OCI-LY7 (cell line): Measurements from ENCODE around the gene MAL. TPM values are rescaled to one million over a fixed set of nuclear protein-coding genes. Genes with fewer than 3 reads are reported as not detected.

Experiments used
- BruUV-seq: library from RNA; stranded (reverse); fragments of 400-500 nt; replicated peaks from 2 replicates; lab custom pipeline; 2021; lab: Mats Ljungman, UMichigan
- CTCF ChIA-PET: fragments of 300-600 bp; sonication (Branson Sonifier 250); formaldehyde crosslinking; loops from one replicate; lab custom pipeline; 2022; ENCODE audit warnings: antibody characterized with exemption; ENCODE audit not compliant: unreplicated experiment; lab: Charles Lee
- POLR2A ChIA-PET: fragments of 300-600 bp; sonication (Branson Sonifier 250); formaldehyde crosslinking; loops from one replicate; lab custom pipeline; 2022; ENCODE audit warnings: antibody characterized with exemption; lab: Charles Lee
- DNase-seq: peaks from one replicate; pipeline ENCODE4 v3.0.0-alpha.2; 2015; ENCODE audit warnings: low spot score
- H2AFZ ChIP-seq: fragments of 200-600 bp; sonication (generic), shearing (Covaris generic); 2 replicates; pipeline ENCODE4 v1.6.1; 2014; ENCODE audit warnings: mild to moderate bottlenecking, antibody characterized with exemption, low read length, moderate library complexity
- H3K27ac ChIP-seq: fragments of 200-600 bp; sonication (generic); 2 replicates; pipeline ENCODE4 v1.5.1; 2014; ENCODE audit warnings: mixed run types, low read depth, mild to moderate bottlenecking, moderate library complexity, low read length, inconsistent platforms; ENCODE audit not compliant: poor library complexity, severe bottlenecking
- H3K36me3 ChIP-seq: fragments of 200-600 bp; sonication (generic); 2 replicates; pipeline ENCODE4 v1.6.1; 2014; ENCODE audit warnings: mild to moderate bottlenecking, antibody characterized with exemption, low read length, moderate library complexity, mixed read lengths; ENCODE audit not compliant: insufficient read depth
- H3K4me1 ChIP-seq: fragments of 200-600 bp; sonication (generic); 2 replicates; pipeline ENCODE4 v1.5.1; 2014; ENCODE audit warnings: mild to moderate bottlenecking, low read length; ENCODE audit not compliant: insufficient read depth, poor library complexity, severe bottlenecking
- H3K4me2 ChIP-seq: fragments of 200-600 bp; sonication (generic); 2 replicates; pipeline ENCODE4 v1.6.1; 2014; ENCODE audit warnings: mild to moderate bottlenecking, low read length
- H3K4me3 ChIP-seq: fragments of 200-600 bp; sonication (generic); 2 replicates; pipeline ENCODE4 v1.5.1; 2014; ENCODE audit warnings: mild to moderate bottlenecking, low read depth, low read length; ENCODE audit not compliant: poor library complexity, severe bottlenecking
- H3K79me2 ChIP-seq: fragments of 200-600 bp; sonication (generic); 2 replicates; pipeline ENCODE4 v1.6.1; 2016; ENCODE audit warnings: low read depth, mild to moderate bottlenecking, low read length, moderate library complexity, mixed read lengths; ENCODE audit not compliant: insufficient read depth
- H3K9me2 ChIP-seq: fragments of 200-600 bp; sonication (generic); 2 replicates; pipeline ENCODE4 v1.6.1; 2016; ENCODE audit warnings: mild to moderate bottlenecking, low read length, mixed read lengths; ENCODE audit not compliant: insufficient read depth
- H3K9me3 ChIP-seq: fragments of 200-600 bp; sonication (generic); 2 replicates; pipeline ENCODE4 v1.6.1; 2014; ENCODE audit warnings: mild to moderate bottlenecking, mixed run types, low read length, mixed read lengths
- H4K20me1 ChIP-seq: fragments of 200-600 bp; sonication (generic); 2 replicates; pipeline ENCODE4 v1.6.1; 2014; ENCODE audit warnings: mild to moderate bottlenecking, antibody characterized with exemption, low read length, moderate library complexity, mixed read lengths; ENCODE audit not compliant: insufficient read depth
- EZH2phosphoT487 ChIP-seq: fragments of 200-600 bp; sonication (generic); IDR thresholded peaks from 2 replicates; pipeline ENCODE4 v1.6.1; 2018; ENCODE audit warnings: low read depth, borderline replicate concordance, mild to moderate bottlenecking, mixed run types, antibody characterized with exemption, low read length, moderate library complexity, mixed read lengths
- intact Hi-C: fragments of 100-400 bp; cut with micrococcal nuclease; formaldehyde crosslinking; loops from one replicate; pipeline ENCODE4 v1.10.0; 2022; ENCODE audit not compliant: unreplicated experiment
- small RNA-seq: library from RNA; depleted of rRNA; stranded (forward); fragments of <200 nt; gene quantifications from one replicate; pipeline ENCODE3, GENCODE V24; 2014
- total RNA-seq, 2 experiments: library from RNA; depleted of rRNA in 1 of 2; stranded (reverse); fragments of >200 nt in 1 of 2; shearing (Covaris generic) in 1 of 2; gene quantifications; 2 replicates each; pipeline ENCODE4 v1.2.3, GENCODE V29; 2014 to 2022
- TF ChIP-seq, protein P1 (sequence below): fragments of 200-600 bp; sonication (generic); conservative IDR thresholded peaks from 2 replicates; pipeline ENCODE4 v1.5.1; 2014; ENCODE audit warnings: mild to moderate bottlenecking, antibody characterized with exemption, low read length, moderate library complexity, mixed read lengths

Gene MAL
- total RNA-seq, 2 experiments from 2014 or later: not detected

DNA sequence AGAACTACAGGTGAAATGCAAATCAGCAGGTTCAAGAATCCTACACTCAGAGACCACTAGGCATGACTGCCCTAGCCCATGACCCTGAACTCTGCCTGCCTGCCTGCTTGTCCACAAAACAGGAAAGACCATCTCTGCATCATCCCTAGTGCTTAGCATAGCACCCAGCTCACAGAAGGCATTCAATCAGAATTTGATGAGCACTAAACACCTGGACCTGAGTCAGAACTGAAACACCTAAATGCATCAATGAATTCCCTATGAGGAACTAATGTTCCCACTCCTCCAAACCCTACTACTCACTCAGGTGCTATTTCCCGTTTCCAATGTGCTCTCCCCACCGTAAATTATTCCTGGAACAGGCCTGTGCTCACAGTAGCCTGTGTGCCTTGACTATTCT, 74.4 kb downstream of the MAL start:
- TF ChIP-seq, protein P1, sequence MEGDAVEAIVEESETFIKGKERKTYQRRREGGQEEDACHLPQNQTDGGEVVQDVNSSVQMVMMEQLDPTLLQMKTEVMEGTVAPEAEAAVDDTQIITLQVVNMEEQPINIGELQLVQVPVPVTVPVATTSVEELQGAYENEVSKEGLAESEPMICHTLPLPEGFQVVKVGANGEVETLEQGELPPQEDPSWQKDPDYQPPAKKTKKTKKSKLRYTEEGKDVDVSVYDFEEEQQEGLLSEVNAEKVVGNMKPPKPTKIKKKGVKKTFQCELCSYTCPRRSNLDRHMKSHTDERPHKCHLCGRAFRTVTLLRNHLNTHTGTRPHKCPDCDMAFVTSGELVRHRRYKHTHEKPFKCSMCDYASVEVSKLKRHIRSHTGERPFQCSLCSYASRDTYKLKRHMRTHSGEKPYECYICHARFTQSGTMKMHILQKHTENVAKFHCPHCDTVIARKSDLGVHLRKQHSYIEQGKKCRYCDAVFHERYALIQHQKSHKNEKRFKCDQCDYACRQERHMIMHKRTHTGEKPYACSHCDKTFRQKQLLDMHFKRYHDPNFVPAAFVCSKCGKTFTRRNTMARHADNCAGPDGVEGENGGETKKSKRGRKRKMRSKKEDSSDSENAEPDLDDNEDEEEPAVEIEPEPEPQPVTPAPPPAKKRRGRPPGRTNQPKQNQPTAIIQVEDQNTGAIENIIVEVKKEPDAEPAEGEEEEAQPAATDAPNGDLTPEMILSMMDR: no peak
- no peak for TF ChIP-seq EZH2phosphoT487
- no peak for DNase-seq
- H3K9me2 ChIP-seq: no peaks in the 10 kb centered on the region
- no peak overlapping the region for H3K27ac ChIP-seq
- CTCF ChIA-PET: no interaction called here
- BruUV-seq: no TSS peak
- intact Hi-C loops: no loop called here
- no peaks in the 10 kb centered on the region for H4K20me1 ChIP-seq
- no peak overlapping the region for H2AFZ ChIP-seq
- no peaks in the 10 kb centered on the region for H3K79me2 ChIP-seq
- no peak overlapping the region for H3K4me2 ChIP-seq
- no peaks in the 10 kb centered on the region for H3K4me1 ChIP-seq
- no peak overlapping the region for H3K4me3 ChIP-seq
- 0 out of 2 replicates have a peak, but pooled peaks cover 6% of the 10 kb centered on the region for H3K9me3 ChIP-seq
- peaks cover 89% of the 10 kb centered on the region for H3K36me3 ChIP-seq
- POLR2A ChIA-PET: no interaction called here

Small RNA genes lying within 50 kb of the gene (small RNA-seq; reads per million reads assigned to genes)
- not detected for gene RN7SL575P

Other genes starting within 250 kb of the MAL start
- not detected in 2 replicates for gene TEKT4, start 154.3 kb upstream of the MAL start, total RNA-seq (2014; rRNA removed; shearing (Covaris generic))
- gene TEKT4, start 154.3 kb upstream of the MAL start, total RNA-seq (2022): not detected in 2 replicates
- 89.6 and 117 TPM in 2 replicates for gene MRPS5, start 96.1 kb downstream of the MAL start, total RNA-seq (2014; rRNA removed; shearing (Covaris generic))
- 90.2 and 100 TPM in 2 replicates for gene MRPS5, start 96.1 kb downstream of the MAL start, total RNA-seq (2022)
- gene ZNF514, start 134.1 kb downstream of the MAL start, total RNA-seq (2014; rRNA removed; shearing (Covaris generic)): 6.2 and 9.7 TPM in 2 replicates
- 12.8 and 15.3 TPM in 2 replicates for gene ZNF514, start 134.1 kb downstream of the MAL start, total RNA-seq (2022)
- 1.6 and 4.6 TPM in 2 replicates for gene ZNF2, start 140.1 kb downstream of the MAL start, total RNA-seq (2014; rRNA removed; shearing (Covaris generic))
- 3.4 and 3.7 TPM in 2 replicates for gene ZNF2, start 140.1 kb downstream of the MAL start, total RNA-seq (2022)
- gene ZNF892, start 181.8 kb downstream of the MAL start, total RNA-seq (2014; rRNA removed; shearing (Covaris generic)): 3.1 and 4.7 TPM in 2 replicates
- 2.9 and 4.6 TPM in 2 replicates for gene ZNF892, start 181.8 kb downstream of the MAL start, total RNA-seq (2022)
- 0.36 and 0.47 TPM in 2 replicates for gene PROM2, start 248.7 kb downstream of the MAL start, total RNA-seq (2014; rRNA removed; shearing (Covaris generic))
- 1.2 TPM in 1 of 2 replicates, not detected in the other for gene PROM2, start 248.7 kb downstream of the MAL start, total RNA-seq (2022)